SK-N-SH treated with all-trans-retinoic acid at 6 μM for 48 hours (cell line): ENCODE results near the gene CAMK2A.

Experiments
- ATAC-seq: fragments of 200-7000 bp; cut with Tn5 transposase; 3 replicates; pipeline ENCODE4 v1.9.1; 2020; ENCODE audit warnings: mild to moderate bottlenecking, moderate library complexity
- ARNTL ChIP-seq: fragments of 450-650 bp; formaldehyde crosslinking; IDR thresholded peaks from 2 replicates; pipeline ENCODE4 v1.5.0; 2020; ENCODE audit warnings: low read depth, mild to moderate bottlenecking, moderate library complexity, borderline replicate concordance
- BACH2 ChIP-seq: fragments of 250-450 bp; sonication (Bioruptor Pico); IDR thresholded peaks from 2 replicates; pipeline ENCODE4 v1.9.0; 2021; ENCODE audit warnings: mild to moderate bottlenecking, borderline replicate concordance
- CREB5 ChIP-seq: fragments of 250-450 bp; sonication (Bioruptor Pico); IDR thresholded peaks from 2 replicates; pipeline ENCODE4 v1.5.1; 2020; ENCODE audit warnings: low read depth, mild to moderate bottlenecking, moderate library complexity
- CSDC2 ChIP-seq: fragments of 250-450 bp; sonication (Bioruptor Pico); IDR thresholded peaks from 2 replicates; pipeline ENCODE4 v1.5.0; 2020; ENCODE audit warnings: mild to moderate bottlenecking, moderate library complexity
- CSRNP3 ChIP-seq: fragments of 250-450 bp; sonication (Bioruptor Pico); IDR thresholded peaks from 2 replicates; pipeline ENCODE4 v1.5.1; 2021; ENCODE audit warnings: mild to moderate bottlenecking, moderate library complexity
- ESRRG ChIP-seq: fragments of 250-450 bp; sonication (Bioruptor Pico); IDR thresholded peaks from 2 replicates; pipeline ENCODE4 v1.6.1; 2021; ENCODE audit warnings: mild to moderate bottlenecking
- GLIS3 ChIP-seq: fragments of 250-450 bp; sonication (Bioruptor Pico); IDR thresholded peaks from 2 replicates; pipeline ENCODE4 v1.5.0; 2020; ENCODE audit warnings: mild to moderate bottlenecking, moderate library complexity
- ISL1 ChIP-seq: fragments of 250-450 bp; sonication (Bioruptor Pico); IDR thresholded peaks from 2 replicates; pipeline ENCODE4 v2.1.2; 2022; ENCODE audit warnings: mild to moderate bottlenecking, moderate library complexity
- OSR1 ChIP-seq: fragments of 250-450 bp; sonication (Bioruptor Pico); IDR thresholded peaks from 2 replicates; pipeline ENCODE4 v1.8.0; 2022; ENCODE audit warnings: moderate library complexity, mild to moderate bottlenecking, inconsistent platforms
- PATZ1 ChIP-seq: fragments of 250-450 bp; sonication (Bioruptor Pico); IDR thresholded peaks from 2 replicates; pipeline ENCODE4 v1.8.0; 2020; ENCODE audit warnings: mild to moderate bottlenecking, moderate library complexity, borderline replicate concordance
- POU6F1 ChIP-seq: fragments of 250-450 bp; sonication (Bioruptor Pico); IDR thresholded peaks from 2 replicates; pipeline ENCODE4 v1.8.0; 2021; ENCODE audit warnings: low read depth, mild to moderate bottlenecking, moderate library complexity, borderline replicate concordance
- PPARA ChIP-seq: fragments of 250-450 bp; sonication (Bioruptor Pico); IDR thresholded peaks from 2 replicates; pipeline ENCODE4 v1.5.0; 2020; ENCODE audit warnings: mild to moderate bottlenecking, borderline replicate concordance
- RARB ChIP-seq: fragments of 250-450 bp; sonication (Bioruptor Pico); IDR thresholded peaks from 2 replicates; pipeline ENCODE4 v1.8.0; 2021; ENCODE audit warnings: mild to moderate bottlenecking, moderate library complexity
- SNAI2 ChIP-seq: fragments of 250-450 bp; sonication (Bioruptor Pico); IDR thresholded peaks from 2 replicates; pipeline ENCODE4 v1.5.0; 2020; ENCODE audit warnings: mild to moderate bottlenecking, moderate library complexity
- TCF4 ChIP-seq: fragments of 250-450 bp; sonication (Bioruptor Pico); IDR thresholded peaks from 2 replicates; pipeline ENCODE4 v1.8.0; 2021; ENCODE audit warnings: mild to moderate bottlenecking, moderate library complexity, borderline replicate concordance
- TOX ChIP-seq: fragments of 250-450 bp; sonication (Bioruptor Pico); IDR thresholded peaks from 2 replicates; pipeline ENCODE4 v1.8.0; 2021; ENCODE audit warnings: mild to moderate bottlenecking, moderate library complexity, borderline replicate concordance
- TSHZ2 ChIP-seq: fragments of 250-450 bp; sonication (Bioruptor Pico); IDR thresholded peaks from 2 replicates; pipeline ENCODE4 v1.5.0; 2020; ENCODE audit warnings: mild to moderate bottlenecking, moderate library complexity
- ZC3H10 ChIP-seq: fragments of 250-450 bp; sonication (Bioruptor Pico); IDR thresholded peaks from 2 replicates; pipeline ENCODE4 v1.5.1; 2021; ENCODE audit warnings: mild to moderate bottlenecking, moderate library complexity
- ZFP3 ChIP-seq: fragments of 250-450 bp; sonication (Bioruptor Pico); IDR thresholded peaks from 2 replicates; pipeline ENCODE4 v1.5.0; 2020; ENCODE audit warnings: mild to moderate bottlenecking, moderate library complexity
- ZFP30 ChIP-seq: fragments of 450-650 bp; formaldehyde crosslinking; IDR thresholded peaks from 2 replicates; pipeline ENCODE4 v1.5.0; 2022; ENCODE audit warnings: mild to moderate bottlenecking, moderate library complexity
- ZNF565 ChIP-seq: fragments of 450-650 bp; formaldehyde crosslinking; conservative IDR thresholded peaks from 2 replicates; pipeline ENCODE4 v1.5.0; 2020; ENCODE audit warnings: low read depth, mild to moderate bottlenecking, moderate library complexity
- ZNF70 ChIP-seq: fragments of 450-650 bp; formaldehyde crosslinking; IDR thresholded peaks from 2 replicates; pipeline ENCODE4 v1.5.0; 2020; ENCODE audit warnings: mild to moderate bottlenecking, moderate library complexity
- ZNF8 ChIP-seq: fragments of 450-650 bp; formaldehyde crosslinking; IDR thresholded peaks from 2 replicates; pipeline ENCODE4 v1.5.0; 2020; ENCODE audit warnings: mild to moderate bottlenecking, moderate library complexity

Gene CAMK2A

GRCh38 chr5:150223474-150223873, 66.1 kb downstream of the CAMK2A start:
- no peak for TF ChIP-seq CSRNP3 (CRISPR knock-in tag)
- no peak for TF ChIP-seq PPARA (CRISPR knock-in tag)
- TF ChIP-seq POU6F1, result no peak
- no peak for TF ChIP-seq ISL1 (CRISPR knock-in tag)
- no peak for TF ChIP-seq GLIS3 (CRISPR knock-in tag)
- no peak for TF ChIP-seq ZC3H10 (CRISPR knock-in tag)
- no peak for TF ChIP-seq ZFP30 (CRISPR knock-in tag)
- TF ChIP-seq CREB5 (CRISPR knock-in tag), result no peak
- no peak for TF ChIP-seq ARNTL (CRISPR knock-in tag)
- TF ChIP-seq TOX, result no peak
- TF ChIP-seq TSHZ2 (CRISPR knock-in tag), result no peak
- no peak for TF ChIP-seq ZNF70
- TF ChIP-seq ZFP3 (CRISPR knock-in tag), result no peak
- no peak for TF ChIP-seq CSDC2
- no peak for TF ChIP-seq ZNF565
- TF ChIP-seq ZNF8 (CRISPR knock-in tag), result no peak
- TF ChIP-seq BACH2 (CRISPR knock-in tag), result no peak
- no peak for TF ChIP-seq SNAI2 (CRISPR knock-in tag)
- no peak for ATAC-seq

GRCh38 chr5:150222906-150223305, 66.7 kb downstream of the CAMK2A start:
- no peak for ATAC-seq
- TF ChIP-seq BACH2 (CRISPR knock-in tag) (no peak), CSRNP3 (CRISPR knock-in tag) (no peak), RARB (CRISPR knock-in tag) (no peak), ESRRG (no peak), ZFP3 (CRISPR knock-in tag) (no peak), ZNF8 (CRISPR knock-in tag) (no peak), POU6F1 (no peak), TOX (no peak), OSR1 (CRISPR knock-in tag) (no peak), PATZ1 (CRISPR knock-in tag) (no peak), TCF4 (CRISPR knock-in tag) (no peak), ZC3H10 (CRISPR knock-in tag) (no peak), SNAI2 (CRISPR knock-in tag) (no peak)
